HG03565 (cell line): ENCODE data around the gene IMMT.

Experiments used
- ATAC-seq: cut with Tn5 transposase; IDR thresholded peaks from one replicate; pipeline ENCODE4 v1.9.1; 2021; ENCODE audit warnings: mild to moderate bottlenecking, moderate library complexity; ENCODE audit not compliant: unreplicated experiment

IMMT gene

DNA sequence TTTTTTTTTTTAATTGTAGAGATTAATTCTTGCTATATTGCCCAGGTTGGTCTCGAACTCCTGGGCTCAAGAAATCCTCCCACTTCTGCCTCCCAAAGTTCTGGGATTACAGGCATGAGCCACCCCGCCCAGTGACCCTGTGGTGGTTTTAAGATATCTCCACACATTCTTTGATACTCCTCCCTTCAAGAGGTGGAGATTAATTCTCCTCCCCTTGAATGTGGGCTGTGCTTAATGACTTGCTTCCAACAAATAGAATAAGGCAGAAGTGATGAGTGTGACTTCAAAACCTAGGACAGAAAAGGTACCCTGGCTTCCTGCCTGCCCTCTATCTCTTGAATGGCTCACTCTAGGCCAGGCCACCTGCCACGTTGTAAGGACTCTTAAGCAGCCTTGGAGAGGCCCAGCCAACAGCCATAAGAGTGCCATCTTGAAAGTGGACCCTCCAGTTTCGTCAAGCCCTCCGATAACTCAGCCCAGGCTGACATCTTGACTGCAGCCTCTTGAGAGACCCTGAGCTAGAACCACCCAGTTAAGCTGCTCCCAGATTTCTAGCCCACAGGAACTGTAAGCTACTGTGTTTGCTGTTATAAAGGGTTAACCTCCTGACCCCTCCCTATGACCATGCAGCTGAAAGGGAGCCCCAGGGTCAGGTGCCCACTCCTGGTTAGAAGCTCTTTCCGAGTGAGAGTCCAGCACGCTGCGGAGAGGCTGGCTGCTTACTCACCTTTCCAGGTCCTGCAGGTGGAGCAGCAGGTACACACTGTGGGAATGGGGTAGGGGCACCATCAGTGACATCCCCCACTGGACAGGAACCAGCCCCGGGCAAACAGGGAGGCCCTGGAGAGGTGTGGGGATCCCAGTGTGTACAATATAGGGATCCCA lies 31.6 kb upstream of the IMMT start:
- ATAC-seq = no peak

DNA sequence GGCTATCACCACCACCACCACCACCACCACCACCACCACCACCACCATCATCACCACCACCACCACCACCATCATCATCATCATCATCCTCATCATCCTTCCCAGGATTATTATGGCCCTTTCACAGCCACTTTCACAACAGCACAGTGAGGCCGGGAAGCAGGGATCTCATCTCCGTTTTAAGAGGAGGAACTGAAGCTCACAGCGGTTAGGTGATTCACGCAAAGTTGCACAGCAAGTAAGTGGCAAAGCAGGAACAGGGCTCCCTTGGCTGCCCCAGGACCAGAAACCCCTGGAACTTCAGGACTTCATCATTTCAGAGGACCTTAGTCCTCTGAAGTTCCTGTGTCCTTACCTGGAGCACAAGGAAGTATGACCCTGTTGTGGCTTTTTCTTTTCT lies 30.8 kb upstream of the IMMT start:
- no peak for ATAC-seq

DNA sequence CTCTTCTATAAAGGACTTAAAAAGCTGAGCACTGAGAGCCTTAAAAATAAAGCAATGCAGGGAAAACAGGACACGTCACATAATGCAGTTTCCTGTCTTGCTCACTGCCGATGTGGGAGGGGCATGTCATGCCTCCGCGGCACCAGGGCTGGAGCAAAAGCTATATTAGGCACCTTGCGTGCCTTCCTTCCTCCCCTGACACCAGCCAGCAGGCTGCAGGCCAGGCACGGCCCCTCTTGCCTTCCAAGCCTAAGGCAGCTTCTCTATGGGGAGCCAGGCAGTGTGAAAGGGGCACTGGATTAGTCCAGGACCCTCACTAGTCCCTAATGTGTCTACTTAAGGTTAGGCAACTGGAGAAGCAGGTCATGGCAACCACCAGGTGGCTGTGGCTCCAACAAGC lies 30.3 kb upstream of the IMMT start:
- peak; percentile 67 for ATAC-seq

DNA sequence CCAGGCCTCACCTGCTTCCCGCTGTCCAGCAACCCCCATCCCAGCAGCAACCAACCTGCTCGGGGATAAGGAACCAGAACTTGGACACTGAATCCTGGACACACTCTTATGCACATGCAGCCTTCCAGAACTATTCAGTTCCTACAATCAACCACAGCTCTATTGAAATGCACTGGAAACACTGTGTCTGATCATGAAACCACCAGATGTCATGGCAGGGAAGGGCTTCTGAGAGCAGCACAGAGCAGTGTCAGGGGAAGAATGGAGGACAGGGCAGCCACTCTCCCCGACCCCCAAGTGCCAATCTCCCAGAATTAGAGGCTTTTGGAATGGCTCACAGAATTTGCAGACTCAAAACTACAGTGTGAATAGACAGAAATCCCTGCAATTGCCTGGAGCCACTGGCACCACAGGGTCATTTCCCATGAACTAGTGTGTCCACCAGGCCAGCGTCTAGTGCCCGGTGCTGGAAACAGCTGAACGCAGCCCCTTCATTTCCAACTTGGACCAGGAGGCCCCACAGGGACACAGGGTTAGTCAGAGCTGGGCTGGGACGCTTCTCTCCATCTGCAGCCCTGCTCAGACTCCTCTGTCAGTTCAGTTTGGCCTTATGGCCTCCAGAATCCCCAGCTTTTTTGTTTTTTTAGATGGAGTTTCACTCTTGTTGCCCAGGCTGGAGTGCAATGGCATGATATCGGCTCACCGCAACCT lies 29.5 kb upstream of the IMMT start:
- ATAC-seq = no peak

DNA sequence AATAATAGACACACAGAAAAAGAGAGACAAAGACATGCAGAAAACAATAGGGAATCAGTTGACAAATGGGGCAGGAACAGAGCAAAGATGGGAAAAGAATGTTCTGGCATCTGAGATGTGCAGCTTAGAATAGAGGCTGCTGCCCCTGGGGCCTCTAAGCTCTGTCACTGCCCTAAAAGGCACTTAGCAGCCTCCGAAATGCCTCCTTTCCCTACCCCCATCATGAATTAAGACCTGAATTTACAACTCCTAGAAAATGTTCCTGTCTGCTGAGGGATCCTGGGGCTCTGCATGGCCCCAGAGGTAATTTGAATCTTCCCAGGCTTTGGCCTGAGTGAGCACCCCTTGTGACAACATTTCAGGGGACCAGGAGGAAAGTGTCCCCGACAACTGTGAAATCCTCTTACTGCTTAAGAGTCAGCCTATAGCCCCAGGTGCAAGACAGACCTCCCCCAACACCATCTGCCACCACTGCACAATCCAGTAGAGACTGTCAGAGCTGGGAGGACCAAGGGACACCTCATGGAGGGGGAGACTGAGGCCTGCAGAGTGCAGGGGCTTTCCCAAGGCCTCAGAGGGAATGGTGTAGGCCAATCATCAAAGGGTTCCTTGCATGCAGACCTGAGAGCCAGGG lies 28.8 kb upstream of the IMMT start:
- ATAC-seq = no peak

DNA sequence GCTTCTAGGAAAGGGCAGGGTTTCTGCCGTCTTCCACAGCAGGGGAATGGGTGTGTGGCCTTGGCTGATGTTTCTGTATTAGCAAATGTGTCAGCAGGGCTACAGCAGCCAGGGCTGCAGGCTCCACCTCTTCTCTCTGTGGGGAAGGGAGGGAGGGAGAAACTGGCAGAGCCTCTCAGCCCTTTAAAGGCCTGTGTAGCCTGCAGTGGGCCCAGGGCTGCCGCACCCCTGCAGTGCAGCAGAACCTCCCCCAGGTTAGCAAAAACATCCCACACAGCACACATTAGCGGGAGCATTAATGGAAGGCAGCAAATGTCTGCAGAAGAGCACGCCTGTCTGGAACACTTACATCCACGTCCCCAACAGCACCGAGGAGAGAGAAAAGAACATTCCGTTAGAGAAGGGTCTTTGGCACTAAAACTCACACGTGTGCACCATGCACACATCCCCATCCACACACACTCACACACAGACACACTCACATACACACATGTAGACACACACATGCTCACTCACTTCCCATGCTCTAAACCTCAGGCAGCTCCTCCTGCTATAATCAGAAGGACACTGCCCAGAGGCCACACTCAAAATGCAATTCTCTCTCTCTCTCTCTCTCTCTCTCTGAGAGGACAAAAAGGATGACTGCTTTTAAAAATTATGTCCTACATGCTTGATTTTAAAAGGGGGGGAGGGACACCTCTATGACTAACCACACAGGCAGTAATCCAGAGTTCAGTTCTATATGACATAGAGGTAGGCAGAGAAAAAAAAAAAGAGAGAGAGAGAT lies 28.1 kb upstream of the IMMT start:
- ATAC-seq = no peak

DNA sequence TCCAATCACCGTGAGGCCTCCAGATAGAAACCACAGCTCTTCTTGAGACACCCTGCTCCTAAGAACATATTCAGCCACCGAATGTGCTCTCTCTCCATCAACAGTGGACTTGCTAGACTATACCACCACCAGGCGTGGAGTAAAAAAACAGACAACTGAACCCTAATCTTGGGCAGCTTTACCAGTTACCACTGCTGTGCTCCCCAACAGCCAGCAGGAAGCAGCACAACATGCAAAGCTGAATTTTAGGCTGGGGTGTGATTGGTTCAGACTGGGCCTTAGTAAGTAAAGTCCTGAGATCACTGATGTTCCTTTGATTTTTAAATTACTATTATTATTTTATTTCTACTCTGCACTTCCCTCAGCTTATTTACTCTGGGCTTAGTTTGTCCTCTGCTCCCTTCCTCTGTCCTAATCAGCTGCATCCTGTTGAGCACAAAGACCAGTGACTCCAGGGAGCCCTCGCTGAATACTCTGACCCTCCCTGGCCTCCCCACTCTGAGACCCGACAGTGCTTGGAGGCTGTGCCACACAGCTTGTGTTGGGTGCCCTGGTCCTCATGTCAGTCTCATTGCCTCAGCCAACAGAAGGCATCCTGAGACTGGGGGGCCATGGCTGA lies 25.9 kb upstream of the IMMT start:
- no peak for ATAC-seq

DNA sequence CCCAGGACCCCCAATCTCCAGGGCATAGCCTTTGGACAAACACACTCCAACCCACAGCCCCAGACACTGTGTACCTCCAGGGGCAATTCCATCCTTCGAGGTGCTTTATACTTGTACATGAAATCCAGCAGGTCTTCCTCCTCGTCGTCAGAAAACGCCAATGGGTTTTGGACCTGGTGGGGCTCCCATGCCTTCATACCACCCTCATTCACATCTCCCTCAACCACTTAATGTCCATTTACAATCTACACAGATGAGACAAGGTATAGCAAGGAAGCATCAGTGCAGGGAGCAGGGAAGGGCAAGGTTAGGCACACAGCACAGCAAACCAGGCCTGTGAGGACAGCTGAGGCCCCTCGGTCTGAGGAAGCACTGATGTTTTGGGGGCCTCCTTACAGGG lies 24.6 kb upstream of the IMMT start:
- ATAC-seq = no peak

DNA sequence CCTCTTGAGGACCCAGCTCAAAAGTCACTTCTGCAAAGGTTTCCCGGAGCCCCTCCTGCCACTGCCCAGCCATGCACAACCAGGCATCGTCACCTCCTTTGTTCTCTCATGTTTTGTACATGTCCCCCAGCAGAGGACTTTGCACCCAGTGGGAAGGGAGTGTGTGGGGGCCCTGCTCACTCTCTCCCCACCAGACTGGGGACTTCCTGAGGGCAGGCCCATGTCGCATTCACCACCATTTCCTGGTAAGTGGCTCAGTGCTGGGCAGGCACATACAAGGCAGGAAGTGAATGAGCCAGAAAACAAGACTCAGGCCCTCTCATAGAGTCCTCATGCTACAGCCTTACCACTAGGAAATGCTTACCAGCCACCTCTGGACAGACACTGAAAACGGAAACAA lies 22.9 kb upstream of the IMMT start:
- no peak for ATAC-seq

DNA sequence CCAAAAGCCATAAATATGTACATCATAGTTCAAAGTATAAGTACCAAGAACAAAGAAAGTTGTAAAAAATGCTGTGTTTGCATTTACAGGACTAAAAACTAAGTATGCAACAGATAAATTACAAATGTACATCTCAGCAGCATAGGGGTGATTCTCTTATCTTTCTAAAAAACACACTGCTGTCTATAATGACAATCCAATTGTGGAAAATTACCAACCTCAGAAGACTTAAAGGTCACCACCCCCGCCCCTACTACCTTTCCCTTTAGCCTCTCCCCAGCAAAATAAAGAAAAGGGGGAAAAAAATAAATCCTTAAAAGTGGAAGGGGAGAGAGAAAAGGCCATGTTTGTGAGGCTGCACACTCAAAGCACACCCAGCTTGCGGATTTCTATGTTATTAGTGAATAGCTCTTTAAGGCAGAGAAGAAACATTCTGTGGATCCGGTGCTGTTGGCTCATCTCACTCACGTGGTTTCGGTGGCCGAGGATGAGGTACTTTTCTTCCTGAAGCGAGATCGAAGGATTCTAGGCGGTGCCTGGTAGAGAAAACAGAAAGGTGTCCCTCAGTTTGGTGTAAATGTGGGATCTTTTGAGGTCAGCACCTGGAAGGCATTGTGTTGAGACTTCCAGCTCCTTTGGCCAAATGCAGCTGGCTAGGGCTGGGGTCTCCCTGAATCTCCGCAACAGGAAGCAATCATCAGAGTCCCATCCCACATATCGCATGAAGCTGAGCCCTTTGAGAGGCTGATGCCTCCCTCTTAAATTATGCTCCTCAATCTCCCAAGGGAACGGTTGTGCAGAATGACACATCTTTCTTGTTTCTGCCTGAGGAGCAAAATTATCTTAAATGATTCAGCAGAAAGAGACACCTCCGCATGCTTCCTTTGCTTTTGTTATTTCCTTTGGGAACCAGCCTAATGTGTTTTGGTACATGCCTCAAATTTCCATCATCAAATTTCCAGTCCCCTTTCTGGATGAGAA lies 21.6 kb upstream of the IMMT start:
- no peak for ATAC-seq

DNA sequence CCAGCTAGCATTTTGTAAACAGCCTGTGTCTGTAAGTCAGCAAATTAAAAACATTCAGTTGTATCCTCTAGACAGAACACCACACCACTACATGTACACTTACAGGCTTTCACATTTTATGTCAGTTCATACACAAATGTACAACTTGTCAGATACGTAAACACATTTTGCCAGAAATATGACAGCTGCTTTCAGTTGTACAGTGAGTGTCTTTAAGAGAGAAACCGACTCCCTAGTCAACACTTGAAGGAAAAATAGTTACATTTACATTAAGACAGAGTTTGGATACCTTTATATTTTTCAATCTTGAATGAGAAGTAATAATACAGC lies 19.2 kb upstream of the IMMT start:
- no peak for ATAC-seq

DNA sequence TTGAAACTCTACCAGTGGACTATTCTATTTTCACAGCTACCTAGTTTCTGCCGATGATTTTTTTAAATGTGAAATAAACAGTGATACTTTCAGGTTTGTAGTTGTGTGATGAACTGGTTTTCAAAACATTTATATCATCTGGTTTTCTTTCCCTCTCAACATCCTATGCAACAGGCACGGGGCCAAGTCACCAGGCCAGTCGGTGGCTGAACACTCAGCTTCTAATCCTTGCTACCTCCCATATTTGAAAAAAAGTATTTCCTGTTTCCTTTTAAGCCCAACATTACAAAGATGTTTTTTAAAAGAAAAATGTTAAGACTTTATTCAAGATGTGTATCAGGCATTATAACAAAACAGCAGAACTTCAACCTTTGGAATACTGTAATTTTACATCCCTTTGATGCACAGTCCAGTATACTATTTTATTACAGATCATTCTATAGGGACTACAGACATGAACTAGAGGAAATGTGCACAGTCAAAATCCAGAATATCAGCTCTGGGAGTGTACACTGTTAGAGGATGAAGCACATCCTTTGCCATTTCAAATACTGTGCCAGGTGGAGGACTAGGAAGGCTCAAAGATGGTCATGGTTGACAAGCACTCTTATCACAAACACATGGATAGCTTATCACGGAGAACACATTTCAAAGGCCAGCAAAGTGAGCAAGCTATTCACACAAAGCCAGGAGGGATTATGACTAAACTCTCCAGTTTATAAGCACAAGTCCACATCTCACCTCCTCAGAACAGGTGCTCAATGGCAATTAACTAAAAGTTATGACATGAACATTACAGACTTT lies 18.6 kb upstream of the IMMT start:
- no peak for ATAC-seq

DNA sequence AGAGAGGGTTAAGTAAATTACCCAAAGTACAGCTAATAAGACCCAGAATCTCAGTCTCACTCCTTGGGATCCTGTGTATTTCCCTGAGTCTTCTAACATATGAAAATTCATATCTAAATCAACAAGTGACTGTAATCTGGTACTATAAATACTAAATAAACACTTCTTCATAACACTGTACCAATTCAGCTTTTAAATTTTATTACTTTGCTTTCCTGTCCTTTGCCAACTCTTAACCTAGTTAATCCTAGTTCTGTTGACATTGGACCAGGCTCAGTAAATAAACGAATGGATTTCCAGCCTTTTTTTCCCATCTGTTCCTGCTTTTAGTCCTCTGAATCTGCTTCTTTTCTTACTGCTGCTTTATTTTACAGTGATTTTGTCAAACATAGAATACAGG lies 17.8 kb upstream of the IMMT start:
- no peak for ATAC-seq

DNA sequence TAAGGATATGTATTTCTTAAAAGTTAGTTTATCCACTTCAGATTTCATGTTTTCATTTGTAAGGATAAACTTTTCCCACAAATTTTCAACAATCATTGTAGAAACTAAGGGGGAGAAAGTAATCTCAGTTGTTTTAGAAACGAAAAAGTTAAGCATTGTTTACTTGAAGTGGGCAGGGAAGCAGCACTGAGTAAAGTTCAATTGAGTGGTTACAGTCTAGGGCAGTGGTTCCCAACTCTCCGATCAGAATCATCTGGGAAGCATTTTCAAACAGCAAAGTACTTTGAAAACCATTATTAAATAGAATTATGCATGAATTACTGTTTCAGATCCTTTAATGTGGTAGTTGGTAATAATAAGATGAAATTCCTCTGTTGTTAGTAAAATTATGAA lies 16.5 kb upstream of the IMMT start:
- ATAC-seq = no peak

DNA sequence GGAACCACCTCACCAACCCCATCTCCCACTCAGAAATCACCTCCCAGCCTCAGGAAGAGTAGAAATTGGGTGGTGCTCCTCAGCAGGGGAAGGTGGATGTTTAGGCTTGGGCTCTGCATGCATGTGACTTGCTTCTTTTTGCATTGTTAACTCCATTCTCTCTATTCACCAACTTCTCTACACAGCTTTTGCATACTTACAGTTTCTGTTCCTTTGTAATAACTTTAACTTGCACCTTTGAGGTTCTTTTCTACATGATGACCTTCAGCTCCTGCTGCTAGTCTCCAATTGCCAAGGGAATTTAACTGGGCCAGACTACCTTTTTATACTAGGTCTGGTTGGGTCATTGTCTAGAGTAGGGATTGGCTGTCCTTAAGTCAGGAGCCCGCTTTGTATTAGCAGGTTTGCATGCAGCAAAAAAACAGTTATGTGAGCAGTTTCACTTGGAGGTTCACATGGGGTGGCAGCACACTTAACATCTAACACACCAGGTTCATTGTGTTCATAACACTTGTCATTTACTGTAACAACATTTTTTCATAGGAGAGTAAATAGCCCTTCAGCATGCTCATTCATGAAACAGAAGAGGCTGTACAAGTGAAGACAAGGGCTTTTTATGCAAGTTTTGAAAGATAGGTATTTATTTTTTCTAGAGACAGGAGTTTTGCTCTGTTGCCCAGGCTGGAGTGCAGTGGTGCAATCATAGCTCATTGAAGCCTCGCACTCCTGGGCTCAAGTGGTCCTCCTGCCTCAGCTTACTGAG lies 16.0 kb upstream of the IMMT start:
- no peak for ATAC-seq

DNA sequence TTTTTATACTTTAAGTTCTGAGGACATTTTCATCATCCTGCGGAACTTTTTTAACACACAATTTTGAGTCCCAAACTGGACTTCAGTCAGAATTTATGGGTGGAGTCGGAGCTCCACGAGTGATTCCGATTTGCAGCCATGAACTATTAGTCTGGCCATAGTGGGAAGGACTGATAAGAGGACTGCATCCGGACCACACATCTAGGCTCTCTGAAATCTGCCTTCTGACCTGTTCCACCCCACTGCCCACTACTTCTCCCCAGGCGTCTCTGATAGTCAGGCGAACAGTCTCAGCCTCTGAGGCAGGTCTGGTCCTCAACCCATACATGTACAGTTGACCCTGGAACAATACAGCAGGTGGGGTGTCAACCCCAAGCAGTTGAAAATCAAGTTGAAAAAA lies 9.2 kb upstream of the IMMT start:
- ATAC-seq = no peak

DNA sequence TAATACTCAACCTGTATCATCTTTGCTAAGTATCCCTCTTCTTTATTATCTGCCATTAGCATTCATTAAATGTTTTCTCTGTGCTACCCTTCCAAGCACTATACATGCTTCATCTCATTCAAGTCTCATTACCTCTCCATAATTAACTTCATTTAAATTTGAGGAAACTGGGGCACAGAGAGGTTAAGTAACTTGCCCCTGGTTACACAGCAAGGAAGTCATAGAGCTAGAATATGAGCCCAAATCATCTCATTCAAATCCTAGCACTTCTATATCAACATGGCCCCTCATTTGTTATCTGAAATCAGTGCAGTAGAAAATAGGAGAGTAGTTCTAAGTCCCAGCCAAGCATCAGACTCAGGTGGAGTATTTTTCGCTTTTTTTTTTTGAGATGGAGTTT lies 8.4 kb upstream of the IMMT start:
- no peak for ATAC-seq

DNA sequence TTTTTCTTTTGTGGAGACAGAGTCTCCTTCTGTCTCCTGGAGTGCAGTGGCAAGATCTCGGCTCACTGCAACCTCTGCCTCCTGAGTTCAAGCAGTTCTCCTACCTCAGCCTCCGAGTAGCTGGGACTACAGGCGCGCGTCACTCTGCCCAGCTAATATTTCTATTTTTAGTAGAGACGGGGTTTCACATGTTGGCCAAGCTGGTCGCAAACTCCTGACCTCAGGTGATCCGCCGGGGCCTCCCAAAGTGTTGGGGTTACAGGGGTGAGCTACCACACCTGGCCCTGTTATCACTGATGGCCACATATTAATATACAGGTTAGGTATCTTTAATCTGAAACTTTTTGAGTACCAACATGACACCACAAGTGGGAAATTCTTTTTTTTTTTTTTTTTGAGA lies 7.4 kb upstream of the IMMT start:
- ATAC-seq = no peak
